MCF 10A (cell line): ENCODE data around the gene DNAH9. TPM values are rescaled to one million over a fixed set of nuclear protein-coding genes. Genes with fewer than 3 reads are reported as not detected.

Experiments
- BruUV-seq: library from RNA; stranded (reverse); fragments of 400-500 nt; replicated peaks from 2 replicates; lab custom pipeline; 2021; lab: Mats Ljungman, UMichigan
- CTCF ChIA-PET: fragments of 300-600 bp; sonication (Branson Sonifier 250); formaldehyde crosslinking; extraction: SDS; loops from one replicate; lab custom pipeline; 2021; ENCODE audit warnings: antibody characterized with exemption, inconsistent platforms; lab: Yijun Ruan, JAX
- POLR2A ChIA-PET: fragments of 300-600, 350-650 bp; sonication (Branson Sonifier 250); formaldehyde crosslinking; extraction: SDS; loops from one replicate; lab custom pipeline; 2020; ENCODE audit warnings: antibody characterized with exemption, inconsistent platforms; lab: Yijun Ruan, JAX
- DNase-seq: peaks from one replicate; pipeline ENCODE4 v3.0.0-alpha.2; 2018; ENCODE audit not compliant: unreplicated experiment
- H3K27ac Mint-ChIP-seq: one replicate; pipeline ENCODE4 v1.8.0; 2022; ENCODE audit warnings: mild to moderate bottlenecking, low read depth, mixed read lengths; ENCODE audit not compliant: unreplicated experiment
- H3K27me3 Mint-ChIP-seq: one replicate; pipeline ENCODE4 v1.8.0; 2022; ENCODE audit warnings: mixed read lengths; ENCODE audit not compliant: insufficient read depth, unreplicated experiment
- H3K36me3 Mint-ChIP-seq: one replicate; pipeline ENCODE4 v1.8.0; 2022; ENCODE audit warnings: mild to moderate bottlenecking, moderate library complexity, mixed read lengths; ENCODE audit not compliant: insufficient read depth, unreplicated experiment
- H3K4me1 Mint-ChIP-seq: one replicate; pipeline ENCODE4 v1.8.0; 2022; ENCODE audit warnings: mixed read lengths; ENCODE audit not compliant: insufficient read depth, unreplicated experiment
- H3K4me3 Mint-ChIP-seq: one replicate; pipeline ENCODE4 v1.8.0; 2022; ENCODE audit warnings: mild to moderate bottlenecking, moderate library complexity, mixed read lengths; ENCODE audit not compliant: unreplicated experiment
- H3K9me3 Mint-ChIP-seq: one replicate; pipeline ENCODE4 v1.8.0; 2022; ENCODE audit warnings: mixed read lengths; ENCODE audit not compliant: unreplicated experiment
- CTCF ChIP-seq: fragments of 200-600 bp; IDR thresholded peaks from one replicate; pipeline ENCODE4 v1.8.0; 2022; ENCODE audit warnings: antibody characterized with exemption, mild to moderate bottlenecking; ENCODE audit not compliant: unreplicated experiment
- intact Hi-C: fragments of 100-400 bp; cut with micrococcal nuclease; formaldehyde crosslinking; loops from 2 replicates; pipeline ENCODE4 v1.14.1; 2022
- total RNA-seq: library from RNA; stranded (reverse); gene quantifications from 2 replicates; pipeline ENCODE4 v1.2.3, GENCODE V29; 2022

Gene DNAH9
- total RNA-seq, 1 experiment from 2014 or later: 0.44 TPM

DNA sequence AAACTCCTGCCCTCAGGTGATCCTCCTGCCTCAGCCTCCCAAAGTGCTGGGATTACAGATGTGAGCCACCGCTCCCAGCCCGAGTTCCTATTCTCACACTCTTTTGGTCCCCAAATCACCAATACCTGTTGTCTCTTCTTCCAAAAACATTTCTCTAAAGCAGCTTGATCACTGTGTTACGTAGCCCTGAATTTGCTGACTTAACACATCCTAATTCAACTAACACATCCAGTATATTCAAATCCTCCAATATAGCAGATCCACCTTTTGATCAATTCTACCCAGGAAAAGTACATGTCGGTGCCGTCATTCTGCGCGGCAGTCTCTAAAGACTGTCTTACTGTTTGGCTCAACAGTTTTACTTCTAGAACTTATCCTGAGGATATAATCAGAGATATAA lies 207.7 kb downstream of the DNAH9 start:
- no peak for TF ChIP-seq CTCF
- H3K27me3 Mint-ChIP-seq: no peaks in the 10 kb centered on the region
- H3K4me3 Mint-ChIP-seq: no peak overlapping the region
- H3K9me3 Mint-ChIP-seq: no peaks in the 10 kb centered on the region
- no peaks in the 10 kb centered on the region for H3K36me3 Mint-ChIP-seq
- no TSS peak for BruUV-seq
- ChIA-PET POLR2A (no interaction called here), CTCF (no interaction called here)
- H3K27ac Mint-ChIP-seq: no peak overlapping the region
- intact Hi-C loops: no loop called here
- H3K4me1 Mint-ChIP-seq: no peaks in the 10 kb centered on the region
- DNase-seq: no peak

- Mint-ChIP-seq H3K4me3 (no peak overlapping the region), H3K27ac (peak overlapping the region; percentile 44), H3K9me3 (no peaks in the 10 kb centered on the region), H3K36me3 (no peaks in the 10 kb centered on the region), H3K27me3 (no peaks in the 10 kb centered on the region), H3K4me1 (no peaks in the 10 kb centered on the region)
- BruUV-seq: no TSS peak
- POLR2A ChIA-PET: no interaction called here
- no peak for DNase-seq
- CTCF ChIA-PET: no interaction called here
- intact Hi-C loops: no loop called here
- TF ChIP-seq CTCF: no peak
Observed at GRCh38 chr17:11807606-11808005, 209.3 kb downstream of the DNAH9 start.

DNA sequence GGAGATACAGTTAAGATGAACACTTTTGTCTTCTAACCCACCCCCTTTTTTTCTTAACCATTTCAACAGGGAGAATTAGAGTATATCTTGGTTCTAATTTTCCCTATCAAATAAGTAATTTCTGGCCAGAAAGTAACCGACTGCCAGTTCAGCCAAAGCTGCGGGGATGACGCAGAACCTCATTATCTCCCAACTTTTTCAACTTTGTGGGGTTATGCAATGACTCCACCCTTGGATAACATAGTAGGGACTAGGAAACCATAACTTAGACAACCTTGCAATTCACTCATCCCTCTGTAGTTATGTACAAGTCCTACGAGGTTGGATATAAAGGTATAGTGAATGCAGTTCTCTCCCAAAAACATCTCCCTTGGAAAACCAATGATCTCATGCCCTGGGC lies 215.0 kb downstream of the DNAH9 start:
- H3K4me1 Mint-ChIP-seq: peaks cover 7% of the 10 kb centered on the region
- no peaks in the 10 kb centered on the region for H3K27me3 Mint-ChIP-seq
- ChIA-PET POLR2A (interaction anchor here (0.7 kb wide), 1 partner anchor 192 kb away, joined by 3 read pairs; no protein-coding TSS in a partner anchor), CTCF (interaction anchor here (0.6 to 1.1 kb wide), 2 partner anchors 127 to 154 kb away, joined by 3 to 4 read pairs; no protein-coding TSS in a partner anchor)
- TF ChIP-seq CTCF: no peak
- H3K27ac Mint-ChIP-seq: no peak overlapping the region
- intact Hi-C loops: no loop called here
- H3K36me3 Mint-ChIP-seq: no peaks in the 10 kb centered on the region
- no peaks in the 10 kb centered on the region for H3K9me3 Mint-ChIP-seq
- no peak for DNase-seq
- no TSS peak for BruUV-seq
- H3K4me3 Mint-ChIP-seq: no peak overlapping the region

GRCh38 chr17:11813871-11814270 lies 215.6 kb downstream of the DNAH9 start:
- no peak for TF ChIP-seq CTCF
- no peak for DNase-seq
- ChIA-PET POLR2A (interaction anchor here (0.7 kb wide), 1 partner anchor 193 kb away, joined by 3 read pairs; no protein-coding TSS in a partner anchor), CTCF (interaction anchor here (1.1 kb wide), 1 partner anchor 127 kb away, joined by 4 read pairs; no protein-coding TSS in a partner anchor)
- Mint-ChIP-seq H3K9me3 (no peaks in the 10 kb centered on the region), H3K27me3 (no peaks in the 10 kb centered on the region), H3K4me3 (no peak overlapping the region), H3K27ac (no peak overlapping the region), H3K36me3 (no peaks in the 10 kb centered on the region), H3K4me1 (peaks cover 7% of the 10 kb centered on the region)
- no TSS peak for BruUV-seq
- intact Hi-C loops: no loop called here
